HG03108 (cell line): ENCODE data around the gene NUP58.

ENCODE experiments used
- ATAC-seq: cut with Tn5 transposase; IDR thresholded peaks from one replicate; pipeline ENCODE4 v1.9.1; 2021; ENCODE audit warnings: moderate library complexity; ENCODE audit not compliant: unreplicated experiment

The NUP58 gene, protein sequence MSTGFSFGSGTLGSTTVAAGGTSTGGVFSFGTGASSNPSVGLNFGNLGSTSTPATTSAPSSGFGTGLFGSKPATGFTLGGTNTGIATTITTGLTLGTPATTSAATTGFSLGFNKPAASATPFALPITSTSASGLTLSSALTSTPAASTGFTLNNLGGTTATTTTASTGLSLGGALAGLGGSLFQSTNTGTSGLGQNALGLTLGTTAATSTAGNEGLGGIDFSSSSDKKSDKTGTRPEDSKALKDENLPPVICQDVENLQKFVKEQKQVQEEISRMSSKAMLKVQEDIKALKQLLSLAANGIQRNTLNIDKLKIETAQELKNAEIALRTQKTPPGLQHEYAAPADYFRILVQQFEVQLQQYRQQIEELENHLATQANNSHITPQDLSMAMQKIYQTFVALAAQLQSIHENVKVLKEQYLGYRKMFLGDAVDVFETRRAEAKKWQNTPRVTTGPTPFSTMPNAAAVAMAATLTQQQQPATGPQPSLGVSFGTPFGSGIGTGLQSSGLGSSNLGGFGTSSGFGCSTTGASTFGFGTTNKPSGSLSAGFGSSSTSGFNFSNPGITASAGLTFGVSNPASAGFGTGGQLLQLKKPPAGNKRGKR

DNA sequence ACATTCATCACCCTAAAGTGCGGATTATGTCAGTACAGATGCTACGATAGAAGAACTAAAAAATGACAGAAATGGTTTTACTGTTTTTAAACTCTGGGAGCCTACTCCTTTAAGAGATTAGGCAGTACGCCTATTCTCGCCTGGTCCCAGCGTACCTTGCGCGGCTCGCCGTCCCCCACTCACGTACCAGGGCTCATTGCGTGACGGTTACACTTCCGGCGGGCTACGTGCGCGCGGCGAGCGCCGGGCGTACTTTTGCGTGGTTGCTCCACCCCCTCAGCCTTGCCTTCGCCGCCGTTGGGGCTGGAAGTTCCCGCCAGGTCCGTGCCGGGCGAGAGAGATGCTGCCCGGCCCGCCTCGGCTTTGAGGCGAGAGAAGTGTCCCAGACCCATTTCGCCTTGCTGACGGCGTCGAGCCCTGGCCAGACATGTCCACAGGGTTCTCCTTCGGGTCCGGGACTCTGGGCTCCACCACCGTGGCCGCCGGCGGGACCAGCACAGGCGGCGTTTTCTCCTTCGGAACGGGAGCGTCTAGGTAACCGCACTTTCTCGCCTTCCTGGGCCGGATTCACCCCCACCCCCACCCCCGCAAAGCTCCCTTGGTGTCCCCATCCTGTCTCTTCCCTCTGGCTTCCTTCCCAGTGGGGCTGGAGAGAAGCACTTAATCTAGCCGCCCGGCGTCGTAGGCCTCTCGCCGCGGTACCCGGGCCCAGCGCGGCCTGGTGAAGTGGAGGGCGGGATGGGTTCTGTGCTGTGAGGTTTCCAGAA lies at the start of gene NUP58:
Gene NUP58 (plus strand): TSS at position 279 of the 767 bp plus-strand sequence. CDS start 149 bp downstream, at position 428.
- peak; percentile 99 for ATAC-seq

DNA sequence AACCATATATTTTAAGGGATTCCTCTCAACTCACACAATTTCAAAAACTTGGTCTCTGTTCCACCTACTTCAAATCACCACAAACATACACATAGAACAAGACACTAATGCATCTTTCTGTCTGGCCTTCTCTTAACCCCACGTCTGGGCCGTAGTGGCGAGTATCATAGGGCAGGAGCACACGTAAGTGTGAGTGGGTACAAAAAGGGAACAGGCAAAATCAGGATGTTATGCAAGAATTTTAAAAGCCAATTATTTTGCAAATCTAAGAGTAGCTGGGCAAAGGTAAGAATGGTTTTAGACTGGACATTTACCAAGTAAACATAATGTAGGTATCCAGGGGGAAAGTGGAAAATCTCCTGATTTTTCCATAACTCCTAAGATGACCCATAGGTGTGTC lies 49.2 kb upstream of the NUP58 start:
- ATAC-seq, result no peak

DNA sequence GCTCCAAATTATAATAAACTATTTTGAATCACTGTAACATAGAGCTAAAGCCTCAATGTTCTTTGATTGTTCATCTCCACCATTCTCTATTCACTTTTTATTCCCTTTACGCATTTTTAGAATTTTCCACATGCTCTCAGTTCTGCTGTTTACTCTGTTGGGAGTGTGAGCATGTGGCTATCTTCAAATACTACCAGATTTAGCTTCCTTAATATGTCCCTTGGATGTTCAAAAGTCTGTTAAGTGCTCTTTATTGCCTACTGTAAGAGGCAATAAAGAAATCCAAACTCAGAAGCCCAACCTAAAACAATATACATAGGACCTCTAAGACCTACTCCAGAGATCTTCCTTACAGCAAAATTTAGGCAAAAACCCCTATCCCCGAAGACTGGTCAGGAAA lies 48.7 kb upstream of the NUP58 start:
- ATAC-seq, result no peak

DNA sequence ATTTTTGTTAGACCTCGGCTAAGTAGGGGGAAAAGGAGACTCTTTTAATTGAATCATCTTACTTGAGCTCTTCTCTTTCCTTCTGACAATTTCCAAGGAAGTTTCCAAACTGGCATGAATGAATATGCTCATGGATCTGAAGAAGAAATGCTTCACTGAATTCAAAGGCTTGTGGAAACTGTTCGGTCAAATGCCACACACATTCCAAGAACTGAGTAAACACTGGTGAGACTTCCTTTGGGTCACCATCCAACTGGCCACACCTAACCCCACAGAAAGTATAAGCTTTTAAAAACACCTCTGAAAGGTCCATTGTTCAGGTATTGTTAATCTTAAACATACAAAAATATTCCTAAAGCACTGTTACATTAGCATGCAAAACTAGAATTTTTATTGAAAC lies 47.7 kb upstream of the NUP58 start:
- no peak for ATAC-seq

DNA sequence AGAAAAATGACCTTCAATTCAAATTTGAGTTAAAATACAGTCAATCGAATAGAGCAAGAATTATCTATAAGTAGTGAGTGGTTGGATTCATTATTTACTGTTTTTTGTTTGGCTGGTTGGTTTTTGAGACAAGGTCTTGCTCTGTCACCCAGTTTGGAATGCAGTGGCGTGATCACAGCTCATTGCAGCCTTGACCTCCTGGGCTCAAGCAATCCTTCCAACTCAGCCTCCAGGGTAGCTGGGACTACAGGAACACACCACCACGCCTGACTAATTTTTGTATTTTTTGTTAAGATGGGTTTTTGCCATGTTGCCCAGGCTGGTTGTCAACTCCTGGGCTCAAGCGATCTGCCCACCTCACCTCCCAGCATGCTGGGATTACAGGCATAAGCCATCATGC lies 39.2 kb upstream of the NUP58 start:
- no peak for ATAC-seq

DNA sequence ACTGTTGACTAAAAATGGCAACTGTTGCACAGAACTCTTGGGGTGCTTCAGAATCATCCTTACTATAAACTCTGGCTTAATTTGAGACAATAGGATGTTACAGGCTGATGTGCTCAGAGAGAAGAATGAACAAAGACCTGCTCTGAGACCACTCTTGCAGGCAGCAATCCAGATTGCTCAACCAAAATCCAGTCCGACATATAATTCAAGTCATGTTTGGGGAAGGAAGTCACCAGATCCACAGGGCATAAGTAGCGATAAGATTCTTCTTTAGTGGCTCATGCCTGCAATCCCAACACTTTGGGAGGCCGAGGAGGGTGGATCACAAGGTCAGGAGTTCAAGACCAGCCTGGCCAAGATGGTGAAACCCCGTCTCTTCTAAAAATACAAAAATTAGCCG lies 34.7 kb upstream of the NUP58 start:
- no peak for ATAC-seq

DNA sequence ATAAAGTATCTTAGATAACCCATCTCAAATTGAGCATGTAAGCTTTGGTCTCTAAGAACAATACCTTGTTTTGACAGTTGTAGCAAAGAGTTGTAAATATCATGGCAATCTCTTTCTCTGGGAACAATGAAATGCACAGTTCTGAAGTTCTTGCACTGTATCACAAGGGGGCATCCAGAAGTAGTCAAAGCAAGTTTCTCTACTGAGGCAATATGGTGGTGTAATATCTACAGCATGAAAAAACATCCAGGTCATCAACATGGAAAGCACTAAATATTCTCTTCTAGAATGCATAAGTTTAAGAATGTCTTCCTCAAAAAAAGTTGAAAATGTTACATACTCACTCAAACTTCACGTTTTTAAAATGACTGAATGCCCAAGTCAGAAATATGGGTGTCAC lies 33.7 kb upstream of the NUP58 start:
- ATAC-seq, result no peak

DNA sequence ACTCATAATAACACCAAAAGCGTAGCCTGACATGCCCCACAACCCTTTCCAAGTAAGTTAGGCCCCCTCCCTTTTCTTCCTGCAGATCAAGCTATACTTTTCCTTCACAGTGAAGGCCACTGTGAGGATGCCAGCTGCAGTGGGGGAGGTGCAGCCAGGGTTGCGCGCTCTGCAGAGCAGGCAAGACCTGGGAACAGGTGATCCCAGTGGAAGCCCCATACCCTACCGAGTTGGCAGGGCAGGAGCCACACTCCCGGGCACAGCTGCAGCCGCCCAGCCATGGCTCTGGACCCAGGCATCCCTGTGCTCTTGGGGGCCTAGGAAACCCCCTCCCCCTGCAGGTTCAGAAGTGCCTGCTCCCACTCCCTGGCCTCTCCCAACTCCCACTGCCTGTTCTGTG lies 32.9 kb upstream of the NUP58 start:
- ATAC-seq, result no peak

DNA sequence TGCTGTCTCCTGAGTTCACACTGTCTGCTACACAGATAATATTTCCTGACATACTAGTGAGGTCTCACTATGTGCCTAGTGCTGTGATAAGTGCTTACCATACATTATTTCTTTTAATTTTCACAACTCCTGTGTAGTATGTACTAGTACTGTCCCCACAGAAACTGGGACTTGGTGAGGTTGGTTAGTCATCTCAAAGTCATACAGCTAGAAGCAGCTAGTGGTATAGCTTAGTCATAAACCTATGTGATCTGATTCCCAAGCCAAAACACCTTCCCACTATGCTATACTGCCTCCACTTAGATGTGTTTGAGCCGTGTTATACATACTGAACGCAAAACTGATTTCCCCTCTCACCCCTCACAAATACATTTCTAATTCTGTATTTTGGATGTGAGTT lies 24.7 kb upstream of the NUP58 start:
- ATAC-seq, result no peak

DNA sequence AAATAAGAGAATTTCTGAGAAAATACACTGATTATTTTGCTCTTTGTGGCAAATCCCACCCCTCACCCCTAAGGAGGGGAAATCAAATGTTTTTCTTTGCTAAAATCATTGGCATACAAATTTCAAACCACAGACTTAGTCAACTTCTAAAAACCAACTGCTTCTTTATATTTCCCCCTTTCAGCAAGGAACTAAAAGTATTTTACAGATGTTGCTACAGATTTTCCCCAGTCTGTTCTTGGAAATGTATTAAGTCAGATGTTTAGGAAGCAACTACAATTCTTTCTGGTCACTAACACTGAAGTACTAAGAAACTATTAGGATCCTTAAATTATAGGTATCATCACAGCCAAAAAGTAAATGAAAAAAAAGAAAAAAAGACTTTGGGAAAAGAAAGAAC lies 21.0 kb upstream of the NUP58 start:
- no peak for ATAC-seq

DNA sequence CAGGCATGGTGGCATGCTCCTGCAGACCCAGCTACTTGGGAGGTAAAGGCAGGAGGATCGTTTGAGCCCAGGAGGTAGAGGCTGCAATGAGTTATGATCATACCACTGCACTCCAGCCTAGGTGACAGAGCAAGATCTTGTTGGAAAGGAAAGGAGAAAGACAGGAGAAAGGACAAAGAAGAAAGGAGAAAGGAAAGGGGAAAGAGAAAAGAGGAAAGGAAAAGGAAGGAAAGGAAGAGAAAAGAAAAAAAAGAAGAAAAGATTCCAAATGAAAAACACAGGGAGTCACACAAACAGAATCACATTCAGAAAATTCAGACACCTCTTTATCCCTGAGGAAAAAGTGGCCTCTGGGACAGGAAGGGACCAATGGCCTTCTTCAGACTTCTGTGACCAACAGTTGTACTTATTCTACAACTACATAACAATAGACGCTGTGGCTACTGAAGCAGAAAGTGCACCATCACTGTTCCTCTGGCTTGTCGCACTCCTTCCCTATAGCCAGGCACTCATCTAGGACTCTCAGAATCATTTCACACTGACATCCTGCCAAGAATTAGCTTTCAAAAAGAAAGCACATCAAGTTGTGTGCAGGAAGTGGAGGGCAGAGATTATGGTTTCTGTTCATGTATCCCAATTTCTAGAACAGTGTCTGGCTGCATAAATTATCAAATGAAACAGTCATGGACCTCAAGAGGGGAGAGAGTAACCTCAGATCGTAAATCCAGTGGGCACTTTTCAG lies 20.1 kb upstream of the NUP58 start:
- ATAC-seq, result peak; percentile 61

DNA sequence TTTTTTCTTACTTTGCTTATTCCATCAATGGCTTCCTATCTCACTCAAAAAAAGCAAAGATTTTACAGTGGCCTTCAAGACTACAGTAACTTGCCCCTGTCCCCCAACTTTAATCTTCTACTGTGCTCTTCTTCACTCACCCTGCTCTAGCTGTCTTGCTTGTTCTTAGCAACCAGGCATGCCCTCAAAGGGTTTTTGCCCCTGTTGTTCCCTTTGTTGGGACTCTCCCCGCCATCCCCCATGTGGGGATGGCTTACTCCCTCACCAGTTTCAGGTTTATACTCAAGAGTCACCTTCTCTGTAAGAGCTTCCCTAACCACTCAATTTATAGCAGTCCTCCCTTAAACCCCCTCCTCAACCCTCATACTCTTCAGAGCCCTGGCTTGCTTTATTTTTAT lies 19.5 kb upstream of the NUP58 start:
- ATAC-seq, result peak; percentile 26

DNA sequence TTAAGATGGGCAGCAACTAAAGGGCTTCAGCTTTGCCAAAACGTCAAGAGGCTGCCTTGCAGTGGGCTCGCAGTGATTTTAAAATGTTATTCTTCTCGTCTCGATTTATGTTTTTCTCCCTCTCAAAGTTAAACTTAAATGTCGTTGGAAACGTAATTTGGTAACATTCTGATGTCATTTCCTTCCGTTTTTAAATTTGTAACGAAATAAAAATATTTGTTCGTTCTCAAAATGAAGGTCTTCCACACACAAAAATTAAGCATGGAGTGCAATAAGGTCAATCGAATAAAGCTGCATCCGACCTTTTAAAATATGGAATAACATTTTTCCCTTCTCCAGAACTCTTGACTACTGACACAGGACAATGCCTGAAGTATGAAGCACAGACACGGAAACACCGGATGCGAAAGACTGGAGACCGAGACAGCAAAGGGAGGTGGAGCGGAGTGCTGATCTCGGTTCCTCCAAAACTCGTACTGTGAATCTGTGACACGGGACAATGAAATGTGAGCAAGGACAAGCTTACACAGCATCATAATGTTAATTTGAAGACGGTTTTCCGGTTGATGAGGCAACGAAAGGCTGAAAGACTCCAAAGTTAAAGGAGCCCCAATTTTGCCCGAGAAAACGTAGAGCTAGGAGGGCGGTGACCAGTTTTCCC lies 15.0 kb upstream of the NUP58 start:
- peak; percentile 8 for ATAC-seq

DNA sequence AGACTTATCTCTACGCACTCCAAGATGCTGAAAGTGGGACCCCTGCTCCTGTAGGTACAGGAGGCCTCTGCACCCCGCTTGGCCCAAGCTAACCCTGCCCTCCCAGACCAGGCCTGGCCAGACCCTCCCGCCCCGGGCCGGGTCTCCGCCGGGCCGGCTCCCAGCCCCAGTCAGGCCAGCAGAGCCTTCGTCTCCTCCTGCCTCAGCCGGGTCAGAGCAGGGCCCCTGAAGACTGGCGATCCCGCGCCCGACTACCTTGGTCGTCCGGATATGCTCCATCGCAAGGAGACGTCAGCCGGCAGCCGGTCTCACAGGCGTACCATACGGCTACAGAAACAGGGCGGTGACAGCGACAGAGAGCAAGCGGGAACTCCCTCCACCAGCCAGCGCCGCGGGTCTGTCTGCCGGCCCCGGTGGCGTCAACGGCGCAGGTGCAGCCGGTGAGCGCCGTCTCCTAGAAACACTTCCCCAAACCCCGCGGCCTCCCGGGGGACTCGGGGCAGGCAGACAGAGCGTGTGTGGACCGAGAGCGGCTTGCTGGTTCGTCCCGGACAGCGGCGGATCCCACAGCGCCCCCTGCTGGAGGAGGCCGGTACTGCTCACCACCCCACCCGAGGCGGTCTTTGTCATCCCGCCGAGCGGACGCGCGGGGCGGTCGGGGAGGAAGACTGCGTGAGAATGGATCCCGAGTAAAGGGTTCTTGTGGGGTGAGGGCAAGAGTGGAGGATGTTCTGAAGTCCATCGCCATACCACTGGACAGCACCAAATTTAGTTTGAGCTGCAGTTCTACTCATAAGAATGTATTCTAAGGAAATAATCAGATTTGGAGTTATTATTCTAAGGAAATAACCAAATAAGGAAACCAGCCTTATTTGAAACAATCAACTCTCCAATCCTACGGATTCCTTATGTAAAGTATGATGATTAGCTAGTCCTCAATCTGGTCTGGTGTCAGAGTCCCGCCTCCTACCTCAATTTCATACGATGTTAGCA lies 14.2 kb upstream of the NUP58 start, which contains the start of gene MTMR6:
Gene MTMR6 (minus strand): TSS at position 520 of the 993 bp plus-strand sequence. CDS start 241 bp downstream, at position 279.
- ATAC-seq, result peak; percentile 98

DNA sequence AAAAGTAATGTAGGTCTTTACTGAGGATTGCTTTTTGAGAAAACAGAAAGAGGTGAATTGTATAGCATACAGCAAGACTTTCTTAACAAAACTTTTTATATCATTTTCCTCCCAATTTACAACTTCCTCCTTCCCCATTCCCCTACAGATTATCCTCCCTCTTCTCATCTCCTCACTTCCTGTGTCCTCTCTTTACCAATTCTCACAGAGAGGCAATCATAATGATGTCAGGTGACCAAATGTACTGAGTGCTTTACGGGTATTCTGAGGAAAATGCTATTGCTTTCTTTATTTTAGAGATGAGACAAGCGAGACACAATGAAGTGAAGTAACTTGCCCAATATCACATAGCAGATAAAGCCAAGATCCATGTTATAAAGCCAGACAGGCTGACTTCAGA lies 12.5 kb upstream of the NUP58 start:
- ATAC-seq, result no peak

DNA sequence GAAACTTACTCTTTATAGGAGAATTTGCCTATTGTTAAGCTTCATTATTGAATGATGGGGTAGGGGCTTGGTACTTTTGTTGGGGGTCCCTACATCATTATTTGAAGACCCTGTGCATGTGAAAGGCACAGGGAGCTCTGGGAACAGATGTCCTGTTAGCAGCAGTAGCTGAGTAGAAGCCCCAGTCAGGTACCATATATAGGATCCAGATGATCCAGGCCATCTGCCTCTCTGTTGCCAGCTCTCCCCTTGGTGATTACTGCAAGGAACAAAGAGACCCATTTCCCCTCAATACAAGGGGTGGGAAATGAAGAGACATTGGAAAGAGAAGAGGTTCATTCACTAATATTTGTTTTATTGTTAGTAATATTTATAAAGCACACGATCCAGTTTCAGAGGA lies 9.7 kb upstream of the NUP58 start:
- no peak for ATAC-seq

DNA sequence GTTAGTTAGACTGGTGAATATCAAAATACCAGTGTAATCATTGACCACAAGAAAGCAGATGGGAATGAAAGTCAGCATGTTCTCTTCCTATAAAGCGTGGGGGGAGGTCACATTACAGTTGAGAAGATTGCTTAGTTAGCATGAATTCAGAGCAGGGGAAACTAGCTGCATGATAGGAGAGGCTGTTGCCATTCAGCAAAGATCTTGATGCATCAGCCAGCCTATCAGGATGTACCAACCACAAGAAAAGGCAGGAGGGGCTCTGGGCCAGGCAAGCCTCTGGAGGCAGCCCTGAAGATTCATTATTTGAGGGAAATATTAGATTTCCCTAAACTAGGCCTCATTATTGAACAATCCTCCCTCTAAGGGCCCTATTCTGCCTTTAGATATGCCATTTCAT lies 9.1 kb upstream of the NUP58 start:
- ATAC-seq, result no peak

DNA sequence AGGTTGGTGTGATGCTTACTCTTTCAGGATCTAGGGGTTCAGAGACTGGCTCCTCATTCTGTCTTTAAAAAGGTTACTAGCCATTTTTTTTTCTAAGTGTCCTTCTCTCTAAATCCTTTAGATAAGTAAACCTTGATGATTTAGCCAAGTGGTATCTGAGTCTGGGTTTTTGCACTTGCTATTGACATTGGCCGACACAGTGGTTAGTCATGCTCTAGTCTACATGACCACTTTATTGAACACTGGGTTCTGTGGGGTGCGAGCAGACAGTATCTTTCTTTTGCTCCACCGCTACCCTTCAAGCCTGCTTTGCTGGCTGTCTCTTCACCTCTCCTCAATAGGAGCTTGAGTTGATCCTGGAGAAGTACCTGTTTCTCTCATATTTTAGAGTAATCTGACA lies 6.2 kb upstream of the NUP58 start:
- ATAC-seq, result no peak

DNA sequence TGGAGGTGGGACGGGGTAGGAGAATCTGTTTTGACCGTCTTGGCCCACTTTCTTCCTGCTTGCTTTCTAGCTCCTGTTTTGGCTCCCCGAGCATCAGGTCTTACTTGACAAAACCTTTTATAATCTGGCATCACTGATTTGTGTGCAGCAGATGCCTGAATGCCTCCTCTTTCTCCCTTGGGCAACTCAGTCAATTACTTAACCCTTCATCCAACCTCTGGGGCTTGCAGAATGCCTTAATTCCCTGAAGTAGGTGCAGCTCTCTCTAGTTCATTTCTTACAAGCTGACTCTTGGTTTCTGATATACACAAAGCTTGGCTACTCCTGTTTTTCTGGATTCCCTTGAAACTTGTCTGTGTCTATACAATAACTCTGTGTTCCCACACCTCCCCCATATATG lies 5.7 kb upstream of the NUP58 start:
- no peak for ATAC-seq
